ENCODE data around the gene EPHA10.

DNA sequence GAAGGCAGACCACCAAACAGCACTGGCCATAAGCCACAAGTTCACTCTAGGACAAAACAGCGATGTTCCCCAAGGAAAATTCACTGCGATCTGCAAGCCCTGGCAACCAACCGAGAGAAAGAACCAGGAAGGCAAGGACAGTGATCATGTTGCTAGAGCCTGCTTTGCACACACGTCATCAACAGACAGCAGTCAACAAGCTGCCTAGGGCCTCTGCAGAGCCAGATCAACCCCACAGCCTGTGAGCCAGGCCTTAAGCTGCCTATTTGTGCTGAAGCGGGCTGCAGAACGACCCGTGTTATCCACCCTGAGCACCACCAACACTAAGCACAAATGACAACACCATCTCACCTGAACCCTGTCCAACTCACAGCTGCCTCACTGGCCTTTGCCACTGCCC lies 49.3 kb upstream of the EPHA10 start:
- TF ChIP-seq POLR2A (IDR thresholded peaks at IDR 0.05) (no peak), EP300 (IDR thresholded peaks at IDR 0.05) (no peak)
- TF ChIP-seq, protein P1, sequence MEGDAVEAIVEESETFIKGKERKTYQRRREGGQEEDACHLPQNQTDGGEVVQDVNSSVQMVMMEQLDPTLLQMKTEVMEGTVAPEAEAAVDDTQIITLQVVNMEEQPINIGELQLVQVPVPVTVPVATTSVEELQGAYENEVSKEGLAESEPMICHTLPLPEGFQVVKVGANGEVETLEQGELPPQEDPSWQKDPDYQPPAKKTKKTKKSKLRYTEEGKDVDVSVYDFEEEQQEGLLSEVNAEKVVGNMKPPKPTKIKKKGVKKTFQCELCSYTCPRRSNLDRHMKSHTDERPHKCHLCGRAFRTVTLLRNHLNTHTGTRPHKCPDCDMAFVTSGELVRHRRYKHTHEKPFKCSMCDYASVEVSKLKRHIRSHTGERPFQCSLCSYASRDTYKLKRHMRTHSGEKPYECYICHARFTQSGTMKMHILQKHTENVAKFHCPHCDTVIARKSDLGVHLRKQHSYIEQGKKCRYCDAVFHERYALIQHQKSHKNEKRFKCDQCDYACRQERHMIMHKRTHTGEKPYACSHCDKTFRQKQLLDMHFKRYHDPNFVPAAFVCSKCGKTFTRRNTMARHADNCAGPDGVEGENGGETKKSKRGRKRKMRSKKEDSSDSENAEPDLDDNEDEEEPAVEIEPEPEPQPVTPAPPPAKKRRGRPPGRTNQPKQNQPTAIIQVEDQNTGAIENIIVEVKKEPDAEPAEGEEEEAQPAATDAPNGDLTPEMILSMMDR (IDR thresholded peaks at IDR 0.05): no peak
